ENCODE results near the gene KRT16. TPM values are rescaled to one million over a fixed set of nuclear protein-coding genes. Genes with fewer than 3 reads are reported as not detected.
"Not testable (repeated sequence)": the region's sequence is repeated elsewhere in the genome, so short reads cannot be mapped to it uniquely, and the experiment has no call there.

Gene KRT16
- total RNA-seq, 2 experiments from 2014 or later, result not detected

- no peaks in the 10 kb centered on the region for H3K36me3 ChIP-seq (ENCODE audit: insufficient read depth, low read length)
These were observed 17.5 kb upstream of the KRT16 start for GRCh38 chr17:41629826-41630670.

GRCh38 chr17:41629316-41629715 is 16.7 kb upstream of the KRT16 start:
- H3K36me3 Mint-ChIP-seq (ENCODE audit: low read depth), result no peaks in the 10 kb centered on the region
- Histone ChIP-seq H3K4me1 (ENCODE audit: insufficient read depth, low read length) (no peaks in the 10 kb centered on the region), H3K9me3 (ENCODE audit: control insufficient read depth in 1 of 2, insufficient read depth in 1 of 2, low read length in 2 of 2) (no peaks in the 10 kb centered on the region), H3K4me3 (ENCODE audit: low read length) (no peak overlapping the region), H3K36me3 (ENCODE audit: insufficient read depth, low read length) (no peaks in the 10 kb centered on the region), H3K27me3 (ENCODE audit: control insufficient read depth in 1 of 2, insufficient read depth in 2 of 2, low read length in 2 of 2) (no peaks in the 10 kb centered on the region), H3K27ac (ENCODE audit: low read depth in 1 of 2, low read length in 2 of 2) (no peak overlapping the region)
- ChIA-PET POLR2A (no interaction called here), CTCF (no interaction called here)
- no peaks in the 10 kb centered on the region for H3K4me1 Mint-ChIP-seq (ENCODE audit: low read depth)
- no peaks in the 10 kb centered on the region for H3K9me3 Mint-ChIP-seq
- H3K27ac Mint-ChIP-seq, result no peak overlapping the region
- intact Hi-C loops (cut with DNase I, micrococcal nuclease), result no loop called here
- ATAC-seq (ENCODE audit: poor library complexity) (no peak), DNase-seq (no peak)
- H3K4me3 Mint-ChIP-seq, result no peak overlapping the region
- H3K27me3 Mint-ChIP-seq, result peaks cover 5% of the 10 kb centered on the region
- TF ChIP-seq, protein P1, sequence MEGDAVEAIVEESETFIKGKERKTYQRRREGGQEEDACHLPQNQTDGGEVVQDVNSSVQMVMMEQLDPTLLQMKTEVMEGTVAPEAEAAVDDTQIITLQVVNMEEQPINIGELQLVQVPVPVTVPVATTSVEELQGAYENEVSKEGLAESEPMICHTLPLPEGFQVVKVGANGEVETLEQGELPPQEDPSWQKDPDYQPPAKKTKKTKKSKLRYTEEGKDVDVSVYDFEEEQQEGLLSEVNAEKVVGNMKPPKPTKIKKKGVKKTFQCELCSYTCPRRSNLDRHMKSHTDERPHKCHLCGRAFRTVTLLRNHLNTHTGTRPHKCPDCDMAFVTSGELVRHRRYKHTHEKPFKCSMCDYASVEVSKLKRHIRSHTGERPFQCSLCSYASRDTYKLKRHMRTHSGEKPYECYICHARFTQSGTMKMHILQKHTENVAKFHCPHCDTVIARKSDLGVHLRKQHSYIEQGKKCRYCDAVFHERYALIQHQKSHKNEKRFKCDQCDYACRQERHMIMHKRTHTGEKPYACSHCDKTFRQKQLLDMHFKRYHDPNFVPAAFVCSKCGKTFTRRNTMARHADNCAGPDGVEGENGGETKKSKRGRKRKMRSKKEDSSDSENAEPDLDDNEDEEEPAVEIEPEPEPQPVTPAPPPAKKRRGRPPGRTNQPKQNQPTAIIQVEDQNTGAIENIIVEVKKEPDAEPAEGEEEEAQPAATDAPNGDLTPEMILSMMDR (IDR thresholded peaks at IDR 0.05), result no peak

More at GRCh38 chr17:41629826-41630670, 17.5 kb upstream of the KRT16 start:
- POLR2A ChIA-PET, result no interaction called here
- intact Hi-C loops (cut with DNase I, micrococcal nuclease), result no loop called here
- H3K4me3 Mint-ChIP-seq, result no peak overlapping the region
- CTCF ChIA-PET, result no interaction called here
- H3K36me3 Mint-ChIP-seq (ENCODE audit: low read depth), result no peaks in the 10 kb centered on the region
- Histone ChIP-seq H3K4me1 (ENCODE audit: insufficient read depth, low read length) (no peaks in the 10 kb centered on the region), H3K27me3 (ENCODE audit: control insufficient read depth in 1 of 2, insufficient read depth in 2 of 2, low read length in 2 of 2) (no peaks in the 10 kb centered on the region), H3K9me3 (ENCODE audit: control insufficient read depth in 1 of 2, insufficient read depth in 1 of 2, low read length in 2 of 2) (no peaks in the 10 kb centered on the region), H3K4me3 (ENCODE audit: low read length) (no peak overlapping the region), H3K27ac (ENCODE audit: low read depth in 1 of 2, low read length in 2 of 2) (no peak overlapping the region)
- TF ChIP-seq, protein P1 (IDR thresholded peaks at IDR 0.05), result no peak
- no peaks in the 10 kb centered on the region for H3K9me3 Mint-ChIP-seq
- H3K4me1 Mint-ChIP-seq (ENCODE audit: low read depth), result no peaks in the 10 kb centered on the region
- ATAC-seq (ENCODE audit: poor library complexity) (no peak), DNase-seq (no peak)
- H3K27me3 Mint-ChIP-seq, result peaks cover 5% of the 10 kb centered on the region
- H3K27ac Mint-ChIP-seq, result no peak overlapping the region

DNA sequence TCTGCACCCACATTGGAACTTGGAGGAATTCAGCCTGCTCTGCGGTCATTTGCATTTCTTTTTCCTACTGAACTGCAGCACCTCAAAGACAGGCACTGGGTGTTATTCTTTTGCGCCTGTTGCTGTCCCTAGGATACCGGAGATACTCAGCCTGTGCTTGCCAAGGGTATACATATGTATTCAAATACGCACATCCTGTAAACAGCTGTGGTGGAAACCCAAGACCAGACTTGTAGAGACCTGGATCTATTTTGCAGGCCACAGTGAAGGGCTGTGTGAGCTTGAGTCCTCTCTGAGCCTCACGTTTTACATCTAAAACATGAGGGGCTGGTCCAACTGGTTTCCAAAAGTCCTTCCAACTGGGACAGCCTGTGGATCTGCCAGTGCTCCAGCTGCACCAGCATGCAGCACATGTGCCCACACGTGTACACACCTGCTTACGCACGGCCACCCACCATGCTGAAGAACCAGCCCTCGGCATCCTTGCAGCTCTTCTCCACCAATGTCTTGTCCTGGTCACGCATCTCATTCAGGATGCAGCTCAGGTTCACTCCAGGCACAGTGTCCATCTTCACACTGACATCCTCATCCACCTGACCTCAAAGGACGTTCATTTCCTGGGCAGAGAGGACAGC is 16.2 kb upstream of the KRT16 start:
- H3K36me3 Mint-ChIP-seq (ENCODE audit: low read depth); H3K27ac Mint-ChIP-seq; H3K36me3 ChIP-seq (ENCODE audit: insufficient read depth, low read length); ATAC-seq (ENCODE audit: poor library complexity); H3K4me1 Mint-ChIP-seq (ENCODE audit: low read depth); H3K27me3 ChIP-seq (ENCODE audit: control insufficient read depth in 1 of 2, insufficient read depth in 2 of 2, low read length in 2 of 2); H3K9me3 Mint-ChIP-seq; H3K4me3 Mint-ChIP-seq; intact Hi-C loops (cut with DNase I, micrococcal nuclease); H3K4me1 ChIP-seq (ENCODE audit: insufficient read depth, low read length); H3K27me3 Mint-ChIP-seq; CTCF ChIA-PET; H3K27ac ChIP-seq (ENCODE audit: low read depth in 1 of 2, low read length in 2 of 2); H3K9me3 ChIP-seq (ENCODE audit: control insufficient read depth in 1 of 2, insufficient read depth in 1 of 2, low read length in 2 of 2); H3K4me3 ChIP-seq (ENCODE audit: low read length); POLR2A ChIA-PET; DNase-seq: not testable (repeated sequence)

- ATAC-seq (ENCODE audit: poor library complexity); H3K4me1 Mint-ChIP-seq (ENCODE audit: low read depth); DNase-seq; CTCF ChIA-PET; H3K4me3 ChIP-seq (ENCODE audit: low read length); intact Hi-C loops (cut with DNase I, micrococcal nuclease); H3K27ac Mint-ChIP-seq; H3K9me3 Mint-ChIP-seq; H3K4me3 Mint-ChIP-seq; H3K4me1 ChIP-seq (ENCODE audit: insufficient read depth, low read length); POLR2A ChIA-PET; H3K27ac ChIP-seq (ENCODE audit: low read depth in 1 of 2, low read length in 2 of 2); H3K36me3 Mint-ChIP-seq (ENCODE audit: low read depth); H3K36me3 ChIP-seq (ENCODE audit: insufficient read depth, low read length); H3K27me3 ChIP-seq (ENCODE audit: control insufficient read depth in 1 of 2, insufficient read depth in 2 of 2, low read length in 2 of 2); H3K27me3 Mint-ChIP-seq; H3K9me3 ChIP-seq (ENCODE audit: control insufficient read depth in 1 of 2, insufficient read depth in 1 of 2, low read length in 2 of 2): not testable (repeated sequence)
These were observed 15.5 kb upstream of the KRT16 start for GRCh38 chr17:41628073-41628370.

Data from CD4-positive, alpha-beta T cell (primary cell).